ENCODE measurements around the gene AMDHD1.

GRCh38 chr12:95949477-95950206, 6.5 kb downstream of the AMDHD1 start:
- TF ChIP-seq CTCF (IDR thresholded peaks at IDR 0.05) (no peak), ZFX (IDR thresholded peaks at IDR 0.05; ENCODE audit: borderline replicate concordance) (no peak)

Measured in 22Rv1 (cell line).